GM21825 (cell line): ENCODE measurements around the gene PITPNB.

Experiments used
- ATAC-seq: cut with Tn5 transposase; IDR thresholded peaks from one replicate; pipeline ENCODE4 v1.9.1; 2021; ENCODE audit warnings: mild to moderate bottlenecking, moderate library complexity; ENCODE audit not compliant: unreplicated experiment

PITPNB gene

DNA sequence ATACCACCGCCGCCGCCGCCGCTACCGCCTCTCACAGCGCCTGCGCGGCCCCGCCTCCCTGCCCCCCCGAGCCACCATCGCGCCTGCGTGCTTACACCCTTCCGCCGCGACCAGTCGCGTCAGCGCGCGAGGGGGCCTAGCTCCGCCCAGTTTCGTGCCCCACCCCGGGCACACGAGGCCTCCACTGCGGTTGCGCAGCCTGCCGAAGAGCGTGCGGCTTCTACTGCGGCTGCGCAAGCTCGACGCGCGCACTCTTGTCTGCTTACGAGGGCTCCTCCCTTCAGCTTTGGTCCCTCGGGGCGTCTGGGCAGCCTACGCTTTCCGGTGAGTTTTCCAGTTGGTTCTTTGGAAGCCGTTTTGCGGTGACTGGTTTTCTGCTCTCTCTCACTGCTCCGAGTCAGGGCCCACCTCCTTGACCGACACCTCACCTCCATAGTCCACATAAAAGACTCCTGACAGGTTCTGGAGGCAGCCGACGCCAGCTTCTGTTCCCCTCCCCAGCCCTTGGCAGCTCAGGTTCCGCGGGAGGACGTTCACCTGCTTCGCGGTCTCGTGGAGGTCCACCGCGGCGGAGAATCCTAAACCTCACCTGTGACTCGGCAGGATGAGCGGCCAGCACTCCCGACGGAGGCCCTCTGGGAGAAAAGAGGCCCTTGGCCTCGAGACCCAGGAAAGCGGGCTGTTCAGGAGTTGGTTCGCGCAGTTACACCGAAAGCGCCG, at the start of gene PITPNB:
Gene PITPNB (minus strand): TSS at position 35 of the 720 bp plus-strand sequence. CDS start 65 bp downstream, outside the sequence.
- ATAC-seq: peak; percentile 75

DNA sequence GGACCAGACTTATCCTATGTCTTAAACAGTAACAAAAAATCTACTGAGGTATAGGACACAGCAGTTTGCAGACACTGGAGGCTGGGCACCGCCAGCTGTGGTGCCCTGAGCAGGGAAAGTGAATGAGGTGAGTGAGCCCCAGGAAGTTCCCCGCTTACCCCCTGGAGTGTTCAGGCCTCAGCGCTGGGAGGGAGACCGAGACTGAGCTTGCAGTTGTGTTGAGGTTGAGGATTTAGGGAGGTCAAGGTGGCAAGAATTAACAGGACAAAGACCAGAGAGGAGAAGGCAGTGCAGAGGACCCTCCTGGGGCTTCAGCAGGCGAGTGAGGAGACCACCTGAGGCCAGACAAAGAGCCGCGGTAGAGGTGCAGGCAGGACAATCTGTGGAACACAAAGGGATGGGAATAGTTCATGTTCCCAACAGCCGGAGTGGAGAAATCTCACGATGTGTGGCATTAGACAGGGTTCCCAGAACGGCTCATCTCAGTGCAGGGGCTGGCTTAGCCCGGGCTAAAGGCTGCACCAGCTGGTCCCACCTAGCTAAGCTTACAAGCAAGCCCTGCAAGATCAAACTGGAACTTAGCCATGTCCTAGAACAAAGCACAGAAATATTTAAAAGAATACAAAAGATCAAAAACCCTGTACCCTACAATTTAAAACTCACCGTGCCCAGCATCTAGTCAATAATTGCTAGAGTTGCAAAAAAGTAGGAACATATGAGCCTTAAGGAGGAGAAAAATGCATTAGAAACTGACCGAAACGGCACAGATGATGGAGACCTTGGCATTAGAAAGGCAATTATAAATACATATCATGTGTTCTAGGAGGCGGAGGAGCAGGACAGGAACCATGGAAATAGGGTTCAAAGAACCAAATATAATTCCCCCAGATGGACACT, 47.4 kb upstream of the PITPNB start:
- no peak for ATAC-seq

DNA sequence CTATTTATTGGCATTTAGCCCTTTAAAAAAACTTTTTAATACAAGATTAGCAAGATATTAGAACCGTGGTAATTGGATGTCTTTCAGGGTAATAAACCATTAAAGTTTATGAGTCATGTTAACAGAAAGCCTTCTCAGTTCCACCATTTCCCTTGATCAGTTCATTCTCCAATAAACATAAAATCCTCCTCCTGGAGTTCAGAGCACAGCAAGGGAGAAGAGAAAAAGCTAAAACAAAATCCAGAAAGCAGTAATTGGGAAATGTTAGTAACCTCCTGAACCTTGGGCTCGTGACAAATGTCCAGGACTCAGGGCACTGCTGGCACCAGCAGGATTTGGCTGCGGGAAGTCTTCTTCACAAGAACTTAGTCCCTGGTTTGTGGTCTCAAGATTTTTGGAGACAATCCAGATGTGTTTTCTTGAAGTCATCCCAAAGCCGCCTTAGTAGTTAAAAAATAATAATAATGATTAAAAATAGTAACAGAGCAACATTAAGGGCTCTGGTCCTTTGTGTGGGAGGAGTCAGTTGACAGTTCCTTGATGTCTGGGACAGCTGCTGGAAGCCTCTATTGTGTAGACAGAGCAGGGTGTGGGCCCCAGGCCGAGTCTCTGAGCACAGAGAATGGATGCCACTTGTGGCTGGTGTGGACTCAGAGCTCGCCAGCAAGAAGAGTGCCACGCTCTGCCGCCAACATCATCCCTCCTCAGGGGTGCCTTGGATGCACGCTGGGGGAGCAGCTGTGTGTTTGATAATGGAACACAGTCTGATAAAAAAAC, 43.4 kb upstream of the PITPNB start:
- no peak for ATAC-seq

DNA sequence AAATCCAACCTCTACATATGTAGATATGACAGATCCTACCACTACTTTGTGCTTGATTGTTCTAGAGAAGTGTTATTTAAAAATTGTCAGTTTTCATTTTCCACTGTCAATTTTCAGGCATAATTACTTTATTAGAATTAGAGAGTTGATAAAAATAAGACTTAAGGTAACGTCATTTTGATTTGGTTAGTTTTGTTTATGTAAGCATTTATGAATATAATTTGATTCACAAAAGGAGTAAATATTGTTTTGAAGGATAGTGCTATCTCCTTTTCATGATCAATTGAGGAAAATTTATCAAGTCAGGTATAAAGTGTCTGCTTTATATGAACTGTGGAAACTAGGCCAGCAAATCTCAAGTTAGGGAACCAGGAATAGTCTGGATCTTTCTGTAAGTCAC, 42.6 kb upstream of the PITPNB start:
- ATAC-seq: no peak

GRCh38 chr22:27961182-27961581, 42.1 kb upstream of the PITPNB start:
- no peak for ATAC-seq

DNA sequence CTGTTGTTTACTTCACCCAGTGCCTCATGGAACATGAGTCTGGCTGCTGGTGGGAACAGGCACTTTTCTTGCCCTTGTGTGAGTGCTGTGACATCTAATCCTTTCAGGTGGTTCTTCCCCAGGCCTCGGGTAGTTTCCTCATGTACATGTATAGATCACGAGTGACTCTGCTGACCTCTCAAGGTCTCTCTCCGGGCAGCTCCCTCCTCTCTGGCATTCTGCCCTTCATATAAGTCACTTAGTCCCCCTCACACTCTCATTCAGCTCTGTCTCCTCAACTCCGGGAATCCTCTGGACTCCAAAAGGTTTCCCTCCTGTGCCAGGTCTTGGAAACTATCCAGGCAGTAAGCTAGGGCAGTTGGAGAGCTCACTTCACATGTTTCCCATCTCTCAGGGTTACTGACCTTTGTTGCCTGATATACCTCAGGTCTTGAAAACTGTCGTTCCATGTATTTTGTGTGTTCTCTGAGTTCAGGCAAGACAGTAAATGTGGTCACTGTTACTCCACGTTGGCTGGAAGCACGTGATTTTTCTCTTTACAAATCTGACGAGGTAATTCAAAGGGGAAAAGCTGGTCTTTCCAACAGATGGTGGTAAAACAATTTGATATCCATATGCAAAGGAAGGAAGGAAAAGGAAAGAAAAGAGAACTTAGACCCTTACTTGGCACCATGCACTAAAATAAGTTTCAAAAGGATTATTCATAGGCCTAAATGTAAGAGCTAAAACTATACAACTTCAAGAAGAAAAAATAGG, 40.5 kb upstream of the PITPNB start:
- ATAC-seq: no peak

DNA sequence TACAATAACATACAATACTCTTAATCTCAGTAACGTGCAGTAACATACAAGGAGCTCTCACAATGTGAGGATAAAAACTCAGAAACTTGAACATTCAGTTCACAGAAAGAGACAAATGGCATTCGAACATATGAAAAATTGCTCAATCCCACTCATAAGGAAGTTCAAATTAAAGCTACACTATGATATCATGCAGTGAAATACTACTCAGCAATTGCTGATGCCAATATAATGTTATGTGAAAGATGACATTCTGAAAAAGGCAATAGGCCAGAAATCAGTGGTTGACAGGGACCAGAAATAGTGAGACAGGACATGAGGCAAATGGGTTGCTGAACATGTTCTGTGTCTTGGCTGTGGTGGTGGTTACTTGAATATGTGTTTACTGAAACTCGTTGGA, 33.7 kb upstream of the PITPNB start:
- ATAC-seq: no peak

DNA sequence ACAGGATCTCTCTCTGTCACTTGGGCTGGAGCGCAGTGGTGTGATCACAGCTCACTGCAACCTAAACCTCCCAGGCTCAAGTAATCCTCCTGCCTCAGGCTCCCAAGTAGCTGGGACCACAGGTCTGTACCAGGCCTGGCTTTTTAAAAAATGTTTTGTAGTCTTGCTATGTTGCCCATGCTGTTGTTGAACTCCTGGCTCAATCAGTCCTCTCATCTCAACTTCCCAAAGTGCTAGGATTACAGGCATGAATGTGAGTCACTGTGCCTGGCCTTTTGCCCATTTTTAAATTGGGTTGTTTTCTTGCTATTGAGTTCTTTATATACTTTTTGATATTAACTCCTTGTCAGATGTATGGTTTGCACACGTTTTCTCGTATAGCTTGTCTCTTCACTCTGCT, 33.0 kb upstream of the PITPNB start:
- ATAC-seq: no peak

DNA sequence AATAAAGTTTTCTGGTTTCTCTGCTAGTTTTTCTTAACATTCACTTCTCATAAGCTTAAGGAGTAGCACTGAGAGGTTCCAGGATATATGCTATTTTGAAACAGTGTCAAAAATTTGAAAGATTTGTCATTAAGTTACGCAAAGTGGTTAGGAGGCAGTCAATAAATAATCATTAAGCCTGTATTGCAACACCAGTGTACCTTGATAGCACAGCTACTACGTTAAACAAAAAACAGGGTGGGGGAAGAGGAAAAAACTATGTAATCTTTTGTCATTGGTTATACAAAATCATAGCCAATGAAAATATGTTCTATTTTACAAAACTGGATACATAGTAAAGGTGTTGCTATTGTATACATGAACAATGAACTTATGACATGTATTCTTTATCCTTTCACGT, 30.4 kb upstream of the PITPNB start:
- no peak for ATAC-seq

DNA sequence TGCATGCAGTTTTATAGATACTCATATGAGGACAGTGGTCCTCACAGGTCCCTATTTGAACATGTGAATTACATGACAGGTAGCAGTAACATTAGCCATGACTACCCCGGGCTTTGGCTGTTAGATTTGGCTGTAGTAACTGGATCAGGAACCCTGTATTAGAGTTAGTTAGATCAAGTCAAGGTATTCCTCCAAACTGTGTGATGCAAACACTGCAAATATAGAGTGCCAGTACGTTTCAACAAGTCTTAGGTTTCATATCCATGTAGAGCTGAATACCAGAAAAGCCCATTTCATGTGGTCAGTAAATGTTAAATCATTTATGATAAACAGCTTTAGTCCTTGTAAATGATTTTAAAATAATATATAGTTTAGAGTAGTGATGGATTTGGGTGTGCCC, 29.5 kb upstream of the PITPNB start:
- no peak for ATAC-seq

DNA sequence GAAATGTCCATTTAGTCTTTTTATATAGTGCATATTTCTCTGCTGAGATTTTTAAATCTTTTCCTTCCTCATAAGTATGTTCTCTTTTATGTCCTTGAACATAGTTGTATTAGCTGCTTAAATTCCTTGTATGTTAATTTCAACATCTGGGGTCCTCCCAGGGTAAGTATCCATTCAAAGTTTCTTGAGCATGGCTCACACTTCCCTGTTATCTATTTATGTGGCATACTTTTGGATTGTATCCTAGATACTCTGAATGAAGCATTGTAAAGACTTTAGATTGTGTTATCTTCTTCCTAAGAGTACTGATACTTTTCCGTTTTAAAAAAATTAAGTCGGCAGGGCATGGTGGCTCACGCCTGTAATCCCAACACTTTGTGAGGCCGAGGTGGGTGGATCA, 28.4 kb upstream of the PITPNB start:
- no peak for ATAC-seq

DNA sequence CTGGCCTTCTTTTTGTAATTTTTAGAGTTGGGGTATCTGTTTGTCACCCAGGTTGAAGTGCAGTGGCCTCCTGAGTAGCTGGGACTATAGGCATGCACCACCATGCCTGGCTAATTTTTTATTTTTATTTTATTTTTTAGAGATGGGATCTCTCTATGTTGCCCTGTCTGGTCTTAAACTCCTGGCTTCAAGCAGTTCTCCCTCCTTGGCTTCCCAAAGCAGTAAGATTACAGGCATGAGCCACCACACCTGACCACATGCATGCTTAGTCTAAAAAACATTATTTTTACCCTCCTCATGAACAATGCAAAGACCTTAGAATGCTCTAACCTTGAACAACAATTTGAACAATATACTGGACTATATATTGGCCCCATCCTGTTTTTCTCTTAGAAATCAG, 22.1 kb upstream of the PITPNB start:
- no peak for ATAC-seq

GRCh38 chr22:27937453-27937852, 18.4 kb upstream of the PITPNB start:
- ATAC-seq: no peak

DNA sequence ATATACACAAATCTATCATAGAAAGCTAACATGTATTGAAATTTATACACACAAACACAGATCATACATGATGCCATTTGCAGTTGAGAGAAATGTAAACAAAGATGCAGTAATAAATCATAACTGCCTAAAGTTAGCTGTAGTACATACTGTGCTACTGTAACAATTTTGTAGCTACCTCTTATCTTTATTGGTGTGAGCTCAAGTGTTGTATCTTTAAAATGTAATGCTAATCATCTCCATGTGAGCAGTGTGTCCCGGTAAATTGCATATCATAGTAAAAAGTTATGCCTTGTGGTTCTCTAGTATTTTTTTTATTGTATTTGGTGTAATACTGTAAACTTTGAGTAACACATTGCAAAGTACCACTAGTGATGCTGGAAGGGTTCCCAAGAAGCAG, 16.8 kb upstream of the PITPNB start:
- ATAC-seq: no peak

- ATAC-seq: no peak
Measured at GRCh38 chr22:27934069-27934468, 15.0 kb upstream of the PITPNB start.

DNA sequence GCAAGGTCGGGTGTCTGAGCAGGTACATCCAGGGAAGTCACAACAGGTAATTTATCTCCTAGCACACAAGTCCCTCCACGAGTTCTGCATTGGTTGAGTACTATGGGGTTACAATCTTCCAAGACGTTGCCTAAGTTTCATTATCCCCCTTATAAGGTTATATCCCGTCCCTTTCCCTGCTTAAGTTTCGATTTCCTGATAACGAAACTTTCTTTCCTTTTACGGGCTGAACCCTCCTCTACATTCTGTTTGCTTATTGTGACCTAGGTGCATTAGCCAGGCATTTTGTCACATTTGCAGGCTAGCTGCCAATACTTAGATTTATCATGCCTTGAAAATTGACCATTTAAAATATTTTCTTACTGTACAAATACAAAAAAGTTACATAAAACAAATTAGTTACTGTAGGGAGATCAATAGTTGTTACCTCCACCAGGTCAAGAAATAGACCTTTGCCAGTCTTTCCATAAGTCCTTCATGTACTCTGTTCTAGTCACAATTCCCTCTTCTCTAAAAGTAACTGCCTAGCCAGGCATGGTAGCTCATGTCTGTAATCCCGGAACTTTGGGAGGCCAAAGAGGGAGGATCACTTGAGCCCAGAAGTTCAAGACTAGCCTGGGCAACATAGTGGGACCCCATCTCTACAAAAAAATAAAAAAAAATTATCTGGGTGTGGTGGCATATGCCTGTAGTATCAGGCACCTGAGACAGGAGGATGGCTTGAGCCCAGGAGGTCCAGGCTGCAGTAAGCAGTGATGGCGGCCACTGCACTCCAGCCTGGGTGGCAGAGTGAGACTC, 14.3 kb upstream of the PITPNB start:
- ATAC-seq: no peak

GRCh38 chr22:27930331-27931060, 11.4 kb upstream of the PITPNB start:
- no peak for ATAC-seq

DNA sequence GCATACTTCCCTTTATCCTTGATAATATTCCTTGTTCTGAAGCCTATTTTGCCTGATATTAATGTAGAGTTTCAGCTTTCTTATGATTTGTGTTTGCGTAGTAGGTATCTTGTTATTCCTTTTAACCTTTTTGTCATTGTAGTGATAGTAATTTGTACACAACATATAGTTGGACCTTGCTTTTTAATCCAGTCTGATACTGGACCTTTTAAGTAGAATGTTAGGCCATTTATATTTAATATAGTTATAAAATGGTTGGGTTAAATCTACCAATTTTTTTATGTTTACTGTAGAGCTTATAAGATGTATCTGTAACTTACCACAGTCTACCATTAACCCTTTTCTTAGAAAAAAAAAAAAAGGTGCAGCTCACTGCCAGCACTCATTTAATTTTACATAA, 8.6 kb upstream of the PITPNB start:
- no peak for ATAC-seq

- ATAC-seq: no peak
Measured at GRCh38 chr22:27925331-27925730, 6.3 kb upstream of the PITPNB start.
